GM10266 (cell line): ENCODE results near the gene GNAL.

Source experiments
- DNase-seq: peaks from one replicate; pipeline ENCODE4 v3.0.0; 2012; ENCODE audit errors: extremely low spot score
- TF ChIP-seq, protein P1 (sequence below): IDR thresholded peaks from 2 replicates; pipeline ENCODE4 v1.5.1; 2012; ENCODE audit warnings: mild to moderate bottlenecking, low read depth; ENCODE audit not compliant: control insufficient read depth, insufficient read depth; ENCODE audit errors: missing control alignments

GNAL gene

DNA sequence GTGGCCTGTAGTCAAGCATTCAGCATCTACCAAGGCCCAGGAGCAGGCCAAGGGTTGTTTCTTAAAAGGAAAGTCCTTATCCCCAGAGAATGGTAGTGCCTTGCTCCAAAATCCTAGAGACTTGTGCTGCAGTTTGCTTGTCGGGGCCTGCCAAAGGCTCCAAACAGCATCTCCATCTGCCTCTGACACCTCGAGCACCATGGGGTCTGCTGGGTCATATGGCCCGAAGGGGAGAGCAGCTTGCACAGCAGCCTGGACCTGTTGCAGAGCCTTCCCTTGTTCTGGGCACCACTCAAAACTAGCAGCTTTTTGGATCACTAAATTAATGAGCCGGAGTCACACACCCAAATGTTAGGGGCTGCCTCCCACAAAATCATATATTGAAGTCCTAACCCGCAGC lies 35.7 kb downstream of the GNAL start:
- DNase-seq = no peak
- TF ChIP-seq, protein P1, sequence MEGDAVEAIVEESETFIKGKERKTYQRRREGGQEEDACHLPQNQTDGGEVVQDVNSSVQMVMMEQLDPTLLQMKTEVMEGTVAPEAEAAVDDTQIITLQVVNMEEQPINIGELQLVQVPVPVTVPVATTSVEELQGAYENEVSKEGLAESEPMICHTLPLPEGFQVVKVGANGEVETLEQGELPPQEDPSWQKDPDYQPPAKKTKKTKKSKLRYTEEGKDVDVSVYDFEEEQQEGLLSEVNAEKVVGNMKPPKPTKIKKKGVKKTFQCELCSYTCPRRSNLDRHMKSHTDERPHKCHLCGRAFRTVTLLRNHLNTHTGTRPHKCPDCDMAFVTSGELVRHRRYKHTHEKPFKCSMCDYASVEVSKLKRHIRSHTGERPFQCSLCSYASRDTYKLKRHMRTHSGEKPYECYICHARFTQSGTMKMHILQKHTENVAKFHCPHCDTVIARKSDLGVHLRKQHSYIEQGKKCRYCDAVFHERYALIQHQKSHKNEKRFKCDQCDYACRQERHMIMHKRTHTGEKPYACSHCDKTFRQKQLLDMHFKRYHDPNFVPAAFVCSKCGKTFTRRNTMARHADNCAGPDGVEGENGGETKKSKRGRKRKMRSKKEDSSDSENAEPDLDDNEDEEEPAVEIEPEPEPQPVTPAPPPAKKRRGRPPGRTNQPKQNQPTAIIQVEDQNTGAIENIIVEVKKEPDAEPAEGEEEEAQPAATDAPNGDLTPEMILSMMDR = no peak

DNA sequence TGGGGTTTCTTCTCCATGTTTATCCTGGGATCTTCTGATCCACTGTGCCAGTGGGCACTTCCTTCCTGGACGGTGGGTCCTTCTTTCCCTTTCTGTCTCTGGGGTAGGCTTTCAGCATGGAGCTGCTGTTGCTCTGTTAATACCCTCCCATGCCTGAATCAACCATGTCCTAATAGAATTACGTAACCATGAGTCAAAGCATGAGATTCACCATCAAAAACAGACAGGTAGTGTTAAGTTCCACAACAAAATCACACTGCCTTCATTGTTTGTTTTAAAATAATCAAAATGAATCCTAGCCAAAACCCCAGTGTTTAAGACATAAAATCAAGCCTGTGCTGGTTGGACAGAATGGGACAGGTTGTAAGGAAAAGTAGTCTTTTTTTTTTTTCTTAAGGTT lies 37.5 kb downstream of the GNAL start:
- no peak for DNase-seq
- TF ChIP-seq, protein P1 = no peak

DNA sequence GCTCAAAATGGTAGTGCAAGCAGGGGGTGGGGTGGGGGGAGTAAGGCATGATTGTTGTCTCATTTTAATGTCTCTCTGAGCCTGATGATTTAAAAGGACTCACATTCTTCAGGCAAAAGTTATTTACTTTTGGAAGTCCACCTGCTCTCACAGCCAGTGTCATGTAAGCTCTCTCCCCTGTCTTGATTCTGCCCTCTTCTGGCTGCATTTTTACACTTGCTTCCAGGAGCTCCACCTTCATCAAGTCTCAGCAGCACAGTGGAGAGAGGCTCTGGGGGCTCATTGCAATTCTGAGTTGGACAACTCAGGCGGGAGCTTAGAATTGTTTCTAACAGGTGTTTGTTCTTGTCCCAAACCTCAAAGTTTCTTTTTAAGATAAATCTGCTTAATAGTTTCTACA lies 39.2 kb downstream of the GNAL start:
- DNase-seq = no peak

DNA sequence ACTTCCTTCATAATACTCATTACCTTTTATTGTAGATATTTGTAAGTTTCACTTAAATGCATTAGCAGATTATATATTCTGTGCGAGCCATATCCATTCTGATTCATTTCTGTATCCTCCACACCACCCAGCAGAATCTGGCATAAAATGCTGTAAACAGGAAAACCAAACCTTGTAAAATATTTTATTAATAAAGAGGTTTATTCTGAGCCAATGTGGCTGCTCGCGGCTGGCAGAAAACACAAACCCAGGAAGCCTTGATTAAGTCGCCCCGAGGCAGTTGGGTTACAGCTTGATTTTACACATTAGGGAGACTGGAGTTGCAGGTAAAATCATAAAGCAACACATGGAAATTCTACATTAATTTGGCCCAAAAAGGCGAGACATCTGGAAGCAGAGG lies 40.5 kb downstream of the GNAL start:
- TF ChIP-seq, protein P1 = no peak
- no peak for DNase-seq

More for the DNA sequence above, 39.2 kb downstream of the GNAL start:
- TF ChIP-seq, protein P1 = peak; percentile 25

DNA sequence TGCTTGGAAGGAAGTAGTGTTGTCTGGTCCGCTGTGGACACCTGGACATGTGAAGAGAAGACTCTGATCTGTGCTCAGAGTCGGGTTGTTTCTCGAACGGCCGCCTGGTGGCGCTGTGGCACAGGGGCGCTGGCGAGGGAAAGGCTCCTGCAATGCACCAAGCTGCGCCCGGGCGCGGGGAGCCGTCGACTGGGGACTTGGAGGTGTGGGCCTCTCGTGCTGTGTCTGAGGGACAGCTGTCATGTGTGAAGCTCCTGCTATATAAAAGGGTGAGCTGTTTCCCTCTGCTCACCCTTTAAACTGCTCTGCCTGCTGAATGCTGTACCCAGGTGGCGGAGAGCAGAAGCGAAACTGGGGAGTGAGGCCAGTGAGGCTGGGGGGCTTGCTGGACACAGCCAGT lies 44.0 kb downstream of the GNAL start:
- TF ChIP-seq, protein P1 = peak; percentile 82

DNA sequence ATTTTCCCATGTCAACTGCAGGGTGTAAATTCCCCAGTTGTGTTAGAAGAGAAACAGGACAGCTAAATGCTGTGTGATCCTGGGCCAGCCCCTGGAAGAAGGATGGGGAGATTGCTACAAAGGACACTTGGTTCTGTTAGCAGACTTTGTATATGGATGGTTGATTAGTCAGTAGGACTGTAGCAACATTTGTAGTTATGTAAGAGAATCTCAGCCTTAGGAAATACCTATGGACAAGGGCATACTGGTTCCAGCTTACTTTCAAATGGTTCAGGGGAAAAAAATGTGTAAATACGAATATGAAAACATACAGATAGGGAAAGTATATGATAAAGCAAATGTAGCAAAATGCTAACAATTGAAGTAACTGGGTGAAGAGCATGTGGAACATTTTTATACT lies 47.6 kb downstream of the GNAL start:
- no peak for DNase-seq
- TF ChIP-seq, protein P1 = no peak

More for the DNA sequence above, 44.0 kb downstream of the GNAL start:
- peak; percentile 73 for DNase-seq

DNA sequence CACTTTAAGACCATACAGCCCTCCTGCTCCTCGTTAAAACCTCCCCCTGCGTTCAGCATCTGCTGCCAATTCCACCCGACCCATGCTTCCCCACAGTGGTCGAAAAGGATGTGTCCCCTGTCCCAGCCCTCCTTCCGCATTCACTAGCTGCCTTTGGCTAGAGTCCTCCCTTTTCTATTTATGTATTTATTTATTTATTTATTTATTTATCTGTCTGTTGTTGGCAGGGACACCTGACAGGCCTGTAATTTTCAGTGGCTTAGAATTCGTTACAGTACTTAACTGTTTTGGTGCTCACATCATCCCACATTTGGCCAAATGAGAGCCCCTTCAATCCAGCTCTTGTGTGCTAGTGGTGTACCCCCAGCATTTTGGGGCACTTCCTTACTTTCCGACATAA lies 50.8 kb downstream of the GNAL start:
- DNase-seq = no peak
- TF ChIP-seq, protein P1 = no peak

DNA sequence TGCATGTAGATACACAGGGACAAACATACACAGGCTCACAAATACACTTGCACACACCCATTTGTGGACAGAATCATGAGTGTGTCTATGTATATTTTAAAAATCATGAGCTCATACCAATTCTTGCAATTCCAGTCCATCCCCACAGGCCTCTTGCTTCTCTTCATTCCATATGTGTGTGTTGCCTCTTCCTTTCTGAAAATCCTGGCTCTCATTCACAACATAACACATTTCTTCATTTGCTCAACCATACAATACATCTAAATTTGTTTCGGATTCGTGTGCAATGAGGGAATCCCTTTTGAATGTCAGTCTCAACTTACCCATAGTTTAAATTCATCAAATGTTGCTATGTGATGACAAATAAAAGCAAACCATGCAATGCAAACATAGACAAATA lies 51.4 kb downstream of the GNAL start:
- TF ChIP-seq, protein P1 = no peak
- no peak for DNase-seq
